ENCODE measurements around the gene ZFP3.
"Not testable (repeated sequence)": the region's sequence is repeated elsewhere in the genome, so short reads cannot be mapped to it uniquely, and the experiment has no call there.

ZFP3 gene

GRCh38 chr17:5126719-5127488 is 48.6 kb downstream of the ZFP3 start:
- DNase-seq, result no peak

GRCh38 chr17:5127910-5128309 is 49.6 kb downstream of the ZFP3 start:
- no peak for DNase-seq

- DNase-seq, result not testable (repeated sequence)
These were observed 50.1 kb downstream of the ZFP3 start for GRCh38 chr17:5128387-5128786.

GRCh38 chr17:5128905-5129535 is 50.8 kb downstream of the ZFP3 start:
- DNase-seq, result no peak

GRCh38 chr17:5129770-5130169 is 51.5 kb downstream of the ZFP3 start:
- not testable (repeated sequence) for DNase-seq

- not testable (repeated sequence) for DNase-seq
These were observed 52.0 kb downstream of the ZFP3 start for GRCh38 chr17:5130261-5130660.

- not testable (repeated sequence) for DNase-seq
These were observed 52.4 kb downstream of the ZFP3 start for GRCh38 chr17:5130687-5131086.

GRCh38 chr17:5131146-5131715 is 53.0 kb downstream of the ZFP3 start:
- DNase-seq, result no peak

GRCh38 chr17:5131799-5132502 is 53.7 kb downstream of the ZFP3 start:
- not testable (repeated sequence) for DNase-seq

- not testable (repeated sequence) for DNase-seq
These were observed 54.4 kb downstream of the ZFP3 start for GRCh38 chr17:5132503-5133225.

GRCh38 chr17:5133311-5133710 is 55.0 kb downstream of the ZFP3 start:
- no peak for DNase-seq

- not testable (repeated sequence) for DNase-seq
These were observed 55.7 kb downstream of the ZFP3 start for GRCh38 chr17:5133961-5134360.

GRCh38 chr17:5134571-5134970 is 56.3 kb downstream of the ZFP3 start:
- not testable (repeated sequence) for DNase-seq

GRCh38 chr17:5135131-5135712 is 57.0 kb downstream of the ZFP3 start:
- DNase-seq, result not testable (repeated sequence)

GRCh38 chr17:5135726-5136579 is 57.7 kb downstream of the ZFP3 start:
- DNase-seq, result no peak

- not testable (repeated sequence) for DNase-seq
These were observed 58.5 kb downstream of the ZFP3 start for GRCh38 chr17:5136580-5137412.

GRCh38 chr17:5137511-5138197 is 59.4 kb downstream of the ZFP3 start:
- DNase-seq, result not testable (repeated sequence)

- DNase-seq, result not testable (repeated sequence)
These were observed 59.9 kb downstream of the ZFP3 start for GRCh38 chr17:5138198-5138544.

GRCh38 chr17:5138616-5139457 is 60.6 kb downstream of the ZFP3 start:
- DNase-seq, result no peak
